Left lobe of liver (tissue), 2 donors: ENCODE measurements around the gene TOX3. TPM values are rescaled to one million over a fixed set of nuclear protein-coding genes. Genes with fewer than 3 reads are reported as not detected.

Source experiments
- ATAC-seq: fragments of 200-7000 bp; cut with Tn5 transposase; one replicate; pipeline ENCODE4 v1.9.1; 2020; ENCODE audit warnings: mild to moderate bottlenecking, moderate library complexity
- DNase-seq: peaks from one replicate; pipeline ENCODE4 v3.0.0-alpha.2; 2020; ENCODE audit warnings: low spot score
- total RNA-seq: library from RNA; stranded (reverse); gene quantifications from one replicate; pipeline ENCODE4 v1.2.1, GENCODE V29; 2021
- donor health status: DM: no; HTN: no; CAD: no; lungs with moderate emphysema.
- donor health status: DM: no; HTN: yes; CAD: no.

Gene TOX3
- total RNA-seq, 1 donor from 2014 or later = 1.3 TPM

GRCh38 chr16:52539191-52539590, 7.8 kb downstream of the TOX3 start:
- DNase-seq (no peak), ATAC-seq (no peak)

DNA sequence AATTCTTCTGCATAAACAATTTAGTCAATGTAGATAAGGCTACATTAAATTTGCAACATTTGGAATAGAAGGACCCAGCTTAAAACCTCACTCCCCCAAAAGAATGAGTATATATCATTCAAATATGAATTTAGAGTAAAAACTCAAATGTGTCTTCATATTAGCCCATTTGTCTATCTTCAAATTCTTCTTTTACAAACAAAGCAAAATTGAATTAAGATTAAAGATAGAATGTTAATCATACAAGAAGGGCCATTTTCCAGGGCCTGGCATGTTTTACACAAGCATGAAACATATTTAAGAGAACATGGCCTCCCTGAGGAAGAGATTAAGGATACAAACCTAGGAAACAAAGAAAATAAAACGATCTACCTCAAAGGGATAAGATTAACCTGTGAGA, 8.4 kb downstream of the TOX3 start:
- ATAC-seq (no peak), DNase-seq (no peak)

DNA sequence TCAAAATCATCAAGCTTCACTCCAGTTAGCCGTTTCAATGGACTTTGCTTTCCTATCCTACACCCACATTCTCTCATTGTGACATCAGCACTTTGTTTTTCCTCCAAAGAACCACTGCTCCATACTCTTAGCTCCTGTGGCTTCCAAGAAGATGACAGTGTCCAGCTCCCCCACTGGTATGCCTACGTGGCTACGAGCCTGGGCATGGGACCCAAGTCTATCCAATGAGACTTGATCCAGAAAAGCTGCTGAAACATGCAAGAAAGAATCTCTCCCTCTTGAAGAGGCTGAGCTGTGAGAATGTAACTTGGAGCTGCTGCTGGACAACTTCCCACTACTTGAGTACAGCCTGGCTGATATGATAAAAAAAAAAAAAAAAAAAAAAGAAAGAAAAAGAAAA, 9.4 kb downstream of the TOX3 start:
- no peak for DNase-seq
- no peak for ATAC-seq

DNA sequence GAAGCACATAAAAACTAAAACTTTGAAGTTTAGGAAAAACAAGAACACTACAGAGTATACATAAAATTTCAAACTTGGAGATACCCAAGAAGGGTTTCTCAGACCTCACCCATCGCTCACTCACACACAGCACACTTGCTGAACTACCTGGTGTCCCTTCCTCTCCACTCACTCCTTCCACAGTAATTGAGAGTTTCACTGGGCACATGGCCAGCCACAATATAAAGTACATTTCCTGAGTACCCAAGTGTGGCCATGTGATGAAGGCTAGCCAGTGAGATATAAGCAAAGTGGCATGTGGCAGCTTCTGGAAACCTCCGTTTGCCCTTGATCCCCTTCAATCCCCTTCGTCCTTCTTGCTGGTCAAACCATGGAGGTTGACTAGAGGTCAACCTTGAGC, 11.9 kb downstream of the TOX3 start:
- DNase-seq (no peak), ATAC-seq (no peak)

GRCh38 chr16:52533296-52533695, 13.6 kb downstream of the TOX3 start:
- no peak for ATAC-seq
- DNase-seq = no peak

DNA sequence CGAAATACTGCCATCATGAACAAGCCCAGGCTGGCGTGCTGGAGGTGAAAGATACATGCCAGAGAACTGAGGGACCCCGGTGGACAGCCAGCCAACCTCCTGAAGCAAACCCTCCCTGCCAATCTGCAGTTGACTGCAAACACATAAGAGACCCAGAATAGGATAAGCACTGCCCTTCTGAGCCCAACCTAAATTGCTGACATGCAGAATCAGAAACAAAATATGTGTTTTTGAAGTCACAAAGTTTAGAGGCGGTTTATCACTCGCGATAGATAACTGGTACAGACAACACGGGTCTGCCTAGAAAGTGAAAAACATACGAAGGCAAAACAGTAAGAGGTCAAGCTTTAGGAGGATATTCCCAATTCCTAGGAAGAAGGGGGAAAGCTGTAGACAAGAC, 14.6 kb downstream of the TOX3 start:
- DNase-seq (no peak), ATAC-seq (no peak)

GRCh38 chr16:52529226-52529625, 17.7 kb downstream of the TOX3 start:
- DNase-seq (no peak), ATAC-seq (no peak)

GRCh38 chr16:52528393-52529065, 18.4 kb downstream of the TOX3 start:
- peak; percentile 52 for ATAC-seq
- no peak for DNase-seq

- no peak for DNase-seq
- no peak for ATAC-seq
Observed at GRCh38 chr16:52526830-52527229, 20.1 kb downstream of the TOX3 start.

- ATAC-seq (no peak), DNase-seq (no peak)
Observed at GRCh38 chr16:52526116-52526828, 20.7 kb downstream of the TOX3 start.

DNA sequence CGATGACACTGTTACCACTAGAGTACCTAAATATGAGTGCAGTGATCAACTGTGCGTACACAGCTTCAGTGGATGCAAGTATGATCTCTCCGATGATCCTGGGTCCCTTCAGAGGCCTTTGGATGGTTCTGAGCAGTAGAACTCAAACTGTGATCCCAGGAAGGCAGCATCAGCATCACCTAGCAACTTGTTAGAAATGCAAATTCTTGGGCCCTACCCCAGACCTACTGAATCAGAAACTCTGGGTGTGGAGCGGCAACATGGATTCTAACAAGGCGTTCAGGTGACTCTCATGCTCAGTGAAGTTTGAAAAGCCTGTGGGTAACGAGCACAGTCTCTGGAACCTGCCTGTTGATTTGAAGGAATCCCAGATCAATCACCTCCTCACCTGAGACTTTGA, 25.4 kb downstream of the TOX3 start:
- ATAC-seq (no peak), DNase-seq (no peak)

GRCh38 chr16:52518884-52519283, 28.1 kb downstream of the TOX3 start:
- no peak for ATAC-seq
- DNase-seq = no peak

- DNase-seq = no peak
- peak; percentile 34 for ATAC-seq
Observed at GRCh38 chr16:52515068-52515671, 31.8 kb downstream of the TOX3 start.

GRCh38 chr16:52512297-52512987, 34.5 kb downstream of the TOX3 start:
- no peak for ATAC-seq
- no peak for DNase-seq

GRCh38 chr16:52501746-52502145, 45.2 kb downstream of the TOX3 start:
- DNase-seq (no peak), ATAC-seq (no peak)

GRCh38 chr16:52500963-52501362, 46.0 kb downstream of the TOX3 start:
- DNase-seq (no peak), ATAC-seq (no peak)

GRCh38 chr16:52499060-52499440, 47.9 kb downstream of the TOX3 start:
- no peak for DNase-seq
- no peak for ATAC-seq

GRCh38 chr16:52498328-52499059, 48.4 kb downstream of the TOX3 start:
- ATAC-seq (no peak), DNase-seq (no peak)

GRCh38 chr16:52497067-52497816, 49.7 kb downstream of the TOX3 start:
- no peak for DNase-seq
- peak; percentile 24 for ATAC-seq
